B cell (primary cell): ENCODE measurements around the gene TNFRSF1B. TPM values are rescaled to one million over a fixed set of nuclear protein-coding genes. Genes with fewer than 3 reads are reported as not detected.

ENCODE experiments used
- ATAC-seq: fragments of 200-7000 bp; cut with Tn5 transposase; one replicate; pipeline ENCODE4 v1.10.0; 2021; ENCODE audit warnings: low read depth, mild to moderate bottlenecking, moderate number of reproducible peaks, moderate library complexity
- CTCF ChIA-PET: fragments of 350-600 bp; sonication (Branson Sonifier 250); formaldehyde crosslinking; loops from one replicate; lab custom pipeline; 2021; ENCODE audit warnings: antibody characterized with exemption, inconsistent platforms; lab: Charles Lee
- POLR2A ChIA-PET: fragments of 350-600 bp; sonication (Branson Sonifier 250); formaldehyde crosslinking; loops from one replicate; lab custom pipeline; 2021; ENCODE audit warnings: antibody characterized with exemption; lab: Charles Lee
- DNase-seq: peaks from one replicate; pipeline ENCODE4 v3.0.0; 2013
- H2AFZ ChIP-seq: 2 replicates; pipeline ENCODE4 v1.6.1; 2012; ENCODE audit warnings: mild to moderate bottlenecking, low read depth, low read length; ENCODE audit not compliant: insufficient read depth, poor library complexity, severe bottlenecking
- H3K27ac ChIP-seq, 2 donors: 1 replicate in 1 of 2; 2 replicates in 1 of 2; pipeline ENCODE4 v1.5.1; 2012 to 2013; ENCODE audit warnings: low read length in 2 of 2, mild to moderate bottlenecking in 2 of 2, moderate library complexity in 1 of 2
- H3K27me3 ChIP-seq, 4 experiments: fragments of 200-600 bp in 1 of 4; sonication (generic) in 1 of 4; replicated peaks in 1 of 4; 1 replicate in 2 of 4; 2 replicates in 2 of 4; pipeline versions ENCODE4 v1.6.1 to v1.7.0; 2013 to 2016; ENCODE audit warnings: low read length in 3 of 4, mild to moderate bottlenecking in 2 of 4, mixed read lengths in 1 of 4, moderate library complexity in 1 of 4; ENCODE audit not compliant: insufficient read depth in 4 of 4, control insufficient read depth in 3 of 4; ENCODE audit errors: control extremely low read depth in 1 of 4
- H3K36me3 ChIP-seq, 2 experiments: replicated peaks in 1 of 2; 1 replicate in 1 of 2; 2 replicates in 1 of 2; pipeline versions ENCODE4 v1.6.1 to v1.7.1; 2013; ENCODE audit warnings: low read length in 1 of 2; ENCODE audit not compliant: insufficient read depth in 2 of 2, control insufficient read depth in 1 of 2; ENCODE audit errors: control extremely low read depth in 1 of 2, extremely low read depth in 1 of 2
- H3K4me1 ChIP-seq, 2 donors: fragments of 200-600 bp in 1 of 2; sonication (generic) in 1 of 2; 1 replicate in 1 of 2; 2 replicates in 1 of 2; pipeline versions ENCODE4 v1.5.1 to v1.6.1; 2013 to 2017; ENCODE audit warnings: low read length in 2 of 2; ENCODE audit not compliant: control insufficient read depth in 2 of 2, insufficient read depth in 2 of 2
- H3K4me2 ChIP-seq: replicated peaks from 2 replicates; pipeline ENCODE3; 2012; ENCODE audit warnings: mild to moderate bottlenecking, low read depth, low read length; ENCODE audit not compliant: poor library complexity, severe bottlenecking
- H3K4me3 ChIP-seq, 5 experiments: fragments of 200-600 bp in 1 of 5; sonication (generic) in 1 of 5; 1 replicate in 3 of 5; 2 replicates in 2 of 5; pipeline versions ENCODE4 v1.5.1 to v1.7.0; 2011 to 2016; ENCODE audit warnings: low read length in 4 of 5, mild to moderate bottlenecking in 4 of 5, low read depth in 2 of 5, control low read depth in 1 of 5, moderate library complexity in 1 of 5; ENCODE audit not compliant: insufficient read depth in 1 of 5; ENCODE audit errors: control extremely low read depth in 1 of 5, extremely low read depth in 1 of 5
- H3K79me2 ChIP-seq: fragments of 200-600 bp; sonication (generic); one replicate; pipeline ENCODE4 v1.6.0; 2016; ENCODE audit warnings: low read length; ENCODE audit not compliant: control insufficient read depth, insufficient read depth
- H3K9ac ChIP-seq: fragments of 200-600 bp; sonication (generic); 2 replicates; pipeline ENCODE4 v1.6.1; 2017; ENCODE audit warnings: mild to moderate bottlenecking, low read length, moderate library complexity
- H3K9me3 ChIP-seq, 3 donors: one replicate each; pipeline versions ENCODE4 v1.6.1 to v1.7.1; 2013; ENCODE audit warnings: low read length in 2 of 3; ENCODE audit not compliant: control insufficient read depth in 2 of 3, insufficient read depth in 1 of 3; ENCODE audit errors: control extremely low read depth in 1 of 3
- H4K20me1 ChIP-seq: 2 replicates; pipeline ENCODE4 v1.6.0; 2012; ENCODE audit warnings: mild to moderate bottlenecking, low read length; ENCODE audit not compliant: insufficient read depth, control insufficient read depth, poor library complexity, severe bottlenecking
- H3K27ac Mint-ChIP-seq: one replicate; pipeline ENCODE4 v1.8.0; 2021; ENCODE audit warnings: mixed read lengths
- H3K27me3 Mint-ChIP-seq: one replicate; pipeline ENCODE4 v1.8.0; 2021; ENCODE audit warnings: mixed read lengths
- H3K4me1 Mint-ChIP-seq: one replicate; pipeline ENCODE4 v1.8.0; 2021; ENCODE audit warnings: mixed read lengths
- H3K4me3 Mint-ChIP-seq: one replicate; pipeline ENCODE4 v1.8.0; 2021; ENCODE audit warnings: mixed read lengths
- H3K9me3 Mint-ChIP-seq: one replicate; pipeline ENCODE4 v1.8.0; 2022; ENCODE audit warnings: mixed read lengths; ENCODE audit not compliant: insufficient read depth
- CTCF ChIP-seq: fragments of 200-600 bp; IDR thresholded peaks from one replicate; pipeline ENCODE4 v1.8.0; 2022; ENCODE audit warnings: antibody characterized with exemption, mild to moderate bottlenecking
- EZH2 ChIP-seq: IDR thresholded peaks from 2 replicates; pipeline ENCODE4 v1.6.1; 2012; ENCODE audit warnings: borderline replicate concordance, low read depth, mild to moderate bottlenecking, moderate library complexity, low read length; ENCODE audit not compliant: insufficient read depth, poor library complexity, severe bottlenecking
- WGBS: methylation state at CpG from one replicate; pipeline ENCODE4 v1.1.5; 2013; ENCODE audit warnings: missing lambda C conversion rate; ENCODE audit not compliant: insufficient coverage; 5-methylcytosine and 5-hydroxymethylcytosine counted together
- intact Hi-C: fragments of 100-400 bp; cut with micrococcal nuclease; formaldehyde crosslinking; loops from one replicate; pipeline ENCODE4 v1.10.0; 2022
- polyA plus RNA-seq: library from polyadenylated mRNA; depleted of rRNA; stranded (reverse); fragments of >200 nt; gene quantifications from 2 replicates; pipeline ENCODE4 v1.2.3, GENCODE V29; 2012
- total RNA-seq, 2 donors: library from RNA; stranded (reverse); fragments of 120-200 nt in 1 of 2; gene quantifications; 1 replicate in 1 of 2; 2 replicates in 1 of 2; pipeline versions ENCODE4 v1.2.3 to v1.2.4, GENCODE V29; 2013 to 2022

Gene TNFRSF1B
- total and polyA plus RNA-seq, 2 donors (not counting 1 experiment from before 2014, with no cell fraction given) = 37.7 to 99.4 TPM

- Histone ChIP-seq H3K36me3 (peaks cover 1 to 55% of the 10 kb centered on the region in 2 experiments), H3K79me2 (no peaks in the 10 kb centered on the region), H3K4me3 (no peak overlapping the region), H2AFZ (no peak overlapping the region), H3K27me3 (no peaks in the 10 kb centered on the region), H3K9ac (no peak overlapping the region), H3K4me1 (no peaks in the 10 kb centered on the region), H3K4me2 (no peak overlapping the region), H3K27ac (no peak overlapping the region), H3K9me3 (no peaks in the 10 kb centered on the region), H4K20me1 (peaks cover 8% of the 10 kb centered on the region)
- no peak for TF ChIP-seq CTCF
- TF ChIP-seq EZH2 = no peak
- intact Hi-C loops = no loop called here
- H3K9me3 Mint-ChIP-seq = no peaks in the 10 kb centered on the region
- ATAC-seq = no peak
- DNase-seq = no peak
- no peak overlapping the region for H3K27ac Mint-ChIP-seq
- CTCF ChIA-PET = interaction anchor here (1.1 to 1.5 kb wide), 2 partner anchors 9 to 127 kb away, joined by 4 to 5 read pairs; no protein-coding TSS in a partner anchor
- WGBS = 98% methylated on average over 5 of the region's 5 CpGs
- POLR2A ChIA-PET = no interaction called here
- H3K4me1 Mint-ChIP-seq = no peaks in the 10 kb centered on the region
- no peak overlapping the region for H3K4me3 Mint-ChIP-seq
- no peaks in the 10 kb centered on the region for H3K27me3 Mint-ChIP-seq
These were observed 84.7 kb downstream of the TNFRSF1B start for GRCh38 chr1:12251442-12251841.

- TF ChIP-seq CTCF (no peak), EZH2 (no peak)
- H3K4me1 Mint-ChIP-seq = no peaks in the 10 kb centered on the region
- POLR2A ChIA-PET = interaction anchor here (0.6 kb wide), 1 partner anchor 258 kb away, joined by 3 read pairs; no protein-coding TSS in a partner anchor
- Histone ChIP-seq H3K9ac (no peak overlapping the region), H3K4me1 (no peaks in the 10 kb centered on the region), H2AFZ (no peak overlapping the region), H3K9me3 (no peaks in the 10 kb centered on the region), H3K4me2 (no peak overlapping the region), H3K36me3 (peaks cover 1 to 73% of the 10 kb centered on the region in 2 experiments), H3K4me3 (no peak overlapping the region), H3K27ac (no peak overlapping the region), H4K20me1 (no peaks in the 10 kb centered on the region), H3K79me2 (no peaks in the 10 kb centered on the region), H3K27me3 (no peaks in the 10 kb centered on the region)
- 100% methylated on average over 2 of the region's 2 CpGs for WGBS
- H3K4me3 Mint-ChIP-seq = no peak overlapping the region
- CTCF ChIA-PET = interaction anchor here (0.6 to 1.9 kb wide), 3 partner anchors 132 to 1278 kb away, joined by 3 to 8 read pairs (median 4); no protein-coding TSS in a partner anchor
- H3K9me3 Mint-ChIP-seq = no peaks in the 10 kb centered on the region
- H3K27me3 Mint-ChIP-seq = no peaks in the 10 kb centered on the region
- H3K27ac Mint-ChIP-seq = no peak overlapping the region
- DNase-seq (no peak), ATAC-seq (no peak)
- intact Hi-C loops = no loop called here
These were observed 89.1 kb downstream of the TNFRSF1B start for GRCh38 chr1:12255913-12256312.
